WTC11 (cell line): Measurements from ENCODE around the gene CXorf65. TPM values are rescaled to one million over a fixed set of nuclear protein-coding genes. Genes with fewer than 3 reads are reported as not detected.

Experiments
- ATAC-seq: fragments of 200-7000 bp; cut with Tn5 transposase; 2 replicates; pipeline ENCODE4 v1.10.0; 2021; ENCODE audit warnings: mild to moderate bottlenecking, moderate library complexity
- CTCF ChIA-PET: fragments of 300-600 bp; sonication (Branson Sonifier 250); formaldehyde crosslinking; loops from one replicate; lab custom pipeline; 2021; ENCODE audit warnings: antibody characterized with exemption; lab: Charles Lee
- POLR2A ChIA-PET: fragments of 350-600 bp; sonication (Branson Sonifier 250); formaldehyde crosslinking; loops from one replicate; lab custom pipeline; 2021; ENCODE audit warnings: antibody characterized with exemption; lab: Charles Lee
- DNase-seq: peaks from one replicate; pipeline ENCODE4 v3.0.0; 2021; ENCODE audit warnings: low spot score
- H3K27ac Mint-ChIP-seq: 2 replicates; pipeline ENCODE4 v1.8.0; 2021; ENCODE audit warnings: mixed read lengths
- H3K27me3 Mint-ChIP-seq: 2 replicates; pipeline ENCODE4 v1.8.0; 2021; ENCODE audit warnings: low read depth, mild to moderate bottlenecking, moderate library complexity, mixed read lengths
- H3K36me3 Mint-ChIP-seq: 2 replicates; pipeline ENCODE4 v1.8.0; 2021; ENCODE audit warnings: mixed read lengths
- H3K4me1 Mint-ChIP-seq: 2 replicates; pipeline ENCODE4 v1.8.0; 2022; ENCODE audit warnings: mixed read lengths
- H3K4me3 Mint-ChIP-seq: 2 replicates; pipeline ENCODE4 v1.8.0; 2021; ENCODE audit warnings: mild to moderate bottlenecking, moderate library complexity, mixed read lengths
- H3K9me3 Mint-ChIP-seq: 2 replicates; pipeline ENCODE4 v1.8.0; 2021; ENCODE audit warnings: mixed read lengths
- CTCF ChIP-seq: fragments of 200-600 bp; IDR thresholded peaks from 2 replicates; pipeline ENCODE4 v1.8.0; 2022; ENCODE audit warnings: antibody characterized with exemption
- GRHL2 ChIP-seq: fragments of 250-450 bp; sonication (Bioruptor Pico); IDR thresholded peaks from 2 replicates; pipeline ENCODE4 v1.8.0; 2022; ENCODE audit warnings: mild to moderate bottlenecking, moderate library complexity; ENCODE audit not compliant: insufficient replicate concordance, severe bottlenecking
- IRF1 ChIP-seq: sonication (generic); formaldehyde crosslinking; IDR thresholded peaks from 2 replicates; pipeline ENCODE4 v1.8.0; 2023; ENCODE audit warnings: missing genetic modification reagents
- JUN ChIP-seq: sonication (generic); formaldehyde crosslinking; IDR thresholded peaks from 2 replicates; pipeline ENCODE4 v1.8.0; 2023; ENCODE audit warnings: mild to moderate bottlenecking, missing genetic modification reagents
- KAT7 ChIP-seq: sonication (generic); formaldehyde crosslinking; IDR thresholded peaks from 2 replicates; pipeline ENCODE4 v1.8.1; 2023; ENCODE audit warnings: missing genetic modification reagents, mild to moderate bottlenecking, borderline replicate concordance
- NR2C2 ChIP-seq: sonication (generic); formaldehyde crosslinking; IDR thresholded peaks from 2 replicates; pipeline ENCODE4 v1.8.0; 2022; ENCODE audit warnings: mild to moderate bottlenecking, missing genetic modification reagents
- PRRX2 ChIP-seq: fragments of 250-450 bp; sonication (Bioruptor Pico); IDR thresholded peaks from 2 replicates; pipeline ENCODE4 v1.8.0; 2021; ENCODE audit warnings: mild to moderate bottlenecking
- SMAD4 ChIP-seq: sonication (generic); formaldehyde crosslinking; IDR thresholded peaks from 2 replicates; pipeline ENCODE4 v1.8.0; 2022; ENCODE audit warnings: mild to moderate bottlenecking, missing genetic modification reagents
- TEAD4 ChIP-seq: sonication (generic); formaldehyde crosslinking; IDR thresholded peaks from 2 replicates; pipeline ENCODE4 v1.8.0; 2022; ENCODE audit warnings: mild to moderate bottlenecking, missing genetic modification reagents
- ZBTB21 ChIP-seq: sonication (generic); formaldehyde crosslinking; IDR thresholded peaks from 2 replicates; pipeline ENCODE4 v1.8.1; 2023; ENCODE audit warnings: mild to moderate bottlenecking, missing genetic modification reagents, borderline replicate concordance
- ZNF219 ChIP-seq: sonication (generic); formaldehyde crosslinking; IDR thresholded peaks from 2 replicates; pipeline ENCODE4 v1.8.0; 2023; ENCODE audit warnings: missing genetic modification reagents, mild to moderate bottlenecking, borderline replicate concordance
- ZNF317 ChIP-seq: sonication (generic); formaldehyde crosslinking; IDR thresholded peaks from 2 replicates; pipeline ENCODE4 v1.8.1; 2023; ENCODE audit warnings: low read depth, mild to moderate bottlenecking, moderate library complexity, missing genetic modification reagents, borderline replicate concordance
- ZNF671 ChIP-seq: fragments of 250-450 bp; sonication (Bioruptor Pico); IDR thresholded peaks from 2 replicates; pipeline ENCODE4 v1.8.0; 2021; ENCODE audit warnings: mild to moderate bottlenecking
- total RNA-seq: library from RNA; stranded (reverse); gene quantifications from 3 replicates; pipeline ENCODE4 v1.2.3, GENCODE V29; 2021
- TF ChIP-seq, protein P1 (sequence below): sonication (generic); formaldehyde crosslinking; IDR thresholded peaks from 2 replicates; pipeline ENCODE4 v1.8.0; 2022; ENCODE audit warnings: missing genetic modification reagents
- TF ChIP-seq, protein P2 (sequence below): fragments of 250-450 bp; sonication (Bioruptor Pico); IDR thresholded peaks from 2 replicates; pipeline ENCODE4 v2.1.2; 2022; ENCODE audit warnings: mild to moderate bottlenecking, moderate library complexity
- TF ChIP-seq, protein P3 (sequence below): sonication (generic); formaldehyde crosslinking; IDR thresholded peaks from 2 replicates; pipeline ENCODE4 v1.8.1; 2022; ENCODE audit warnings: mild to moderate bottlenecking, moderate library complexity, missing genetic modification reagents

Gene CXorf65
- total RNA-seq, 1 experiment from 2014 or later = not detected

DNA sequence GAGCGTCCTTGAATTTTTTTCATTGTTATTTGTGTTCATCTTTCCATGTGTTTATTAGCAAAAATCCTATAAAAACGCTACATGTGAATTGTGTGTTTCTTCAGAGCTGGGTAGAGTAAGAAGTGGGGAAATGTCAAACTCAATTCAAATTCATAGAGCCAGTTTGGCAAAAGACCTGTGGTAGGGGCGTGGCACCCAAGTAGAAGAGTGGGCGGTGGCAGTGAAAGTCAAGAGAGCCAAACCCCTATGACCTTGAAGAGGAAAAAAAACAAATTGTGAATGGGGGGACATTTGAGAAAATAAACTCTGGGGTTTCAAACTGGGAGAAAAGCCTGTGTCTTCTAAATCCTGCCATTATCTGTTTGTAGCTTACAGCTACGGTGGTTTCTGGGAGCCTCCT lies 15.3 kb downstream of the CXorf65 start:
- H3K27ac Mint-ChIP-seq = no peak overlapping the region
- CTCF ChIA-PET = no interaction called here
- TF ChIP-seq CTCF = no peak
- no peak for TF ChIP-seq IRF1 (CRISPR knock-in tag)
- TF ChIP-seq SMAD4 (CRISPR knock-in tag) = no peak
- TF ChIP-seq JUN (CRISPR knock-in tag) = no peak
- no peak for TF ChIP-seq ZBTB21 (CRISPR knock-in tag)
- TF ChIP-seq ZNF671 = no peak
- TF ChIP-seq ZNF317 = no peak
- TF ChIP-seq ZNF219 (CRISPR knock-in tag) = no peak
- TF ChIP-seq, protein P1, sequence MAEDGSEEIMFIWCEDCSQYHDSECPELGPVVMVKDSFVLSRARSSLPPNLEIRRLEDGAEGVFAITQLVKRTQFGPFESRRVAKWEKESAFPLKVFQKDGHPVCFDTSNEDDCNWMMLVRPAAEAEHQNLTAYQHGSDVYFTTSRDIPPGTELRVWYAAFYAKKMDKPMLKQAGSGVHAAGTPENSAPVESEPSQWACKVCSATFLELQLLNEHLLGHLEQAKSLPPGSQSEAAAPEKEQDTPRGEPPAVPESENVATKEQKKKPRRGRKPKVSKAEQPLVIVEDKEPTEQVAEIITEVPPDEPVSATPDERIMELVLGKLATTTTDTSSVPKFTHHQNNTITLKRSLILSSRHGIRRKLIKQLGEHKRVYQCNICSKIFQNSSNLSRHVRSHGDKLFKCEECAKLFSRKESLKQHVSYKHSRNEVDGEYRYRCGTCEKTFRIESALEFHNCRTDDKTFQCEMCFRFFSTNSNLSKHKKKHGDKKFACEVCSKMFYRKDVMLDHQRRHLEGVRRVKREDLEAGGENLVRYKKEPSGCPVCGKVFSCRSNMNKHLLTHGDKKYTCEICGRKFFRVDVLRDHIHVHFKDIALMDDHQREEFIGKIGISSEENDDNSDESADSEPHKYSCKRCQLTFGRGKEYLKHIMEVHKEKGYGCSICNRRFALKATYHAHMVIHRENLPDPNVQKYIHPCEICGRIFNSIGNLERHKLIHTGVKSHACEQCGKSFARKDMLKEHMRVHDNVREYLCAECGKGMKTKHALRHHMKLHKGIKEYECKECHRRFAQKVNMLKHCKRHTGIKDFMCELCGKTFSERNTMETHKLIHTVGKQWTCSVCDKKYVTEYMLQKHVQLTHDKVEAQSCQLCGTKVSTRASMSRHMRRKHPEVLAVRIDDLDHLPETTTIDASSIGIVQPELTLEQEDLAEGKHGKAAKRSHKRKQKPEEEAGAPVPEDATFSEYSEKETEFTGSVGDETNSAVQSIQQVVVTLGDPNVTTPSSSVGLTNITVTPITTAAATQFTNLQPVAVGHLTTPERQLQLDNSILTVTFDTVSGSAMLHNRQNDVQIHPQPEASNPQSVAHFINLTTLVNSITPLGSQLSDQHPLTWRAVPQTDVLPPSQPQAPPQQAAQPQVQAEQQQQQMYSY = no peak
- TF ChIP-seq TEAD4 = no peak
- TF ChIP-seq NR2C2 (CRISPR knock-in tag) = no peak
- TF ChIP-seq PRRX2 (CRISPR knock-in tag) = no peak
- TF ChIP-seq GRHL2 (CRISPR knock-in tag) = no peak
- TF ChIP-seq, protein P2, sequence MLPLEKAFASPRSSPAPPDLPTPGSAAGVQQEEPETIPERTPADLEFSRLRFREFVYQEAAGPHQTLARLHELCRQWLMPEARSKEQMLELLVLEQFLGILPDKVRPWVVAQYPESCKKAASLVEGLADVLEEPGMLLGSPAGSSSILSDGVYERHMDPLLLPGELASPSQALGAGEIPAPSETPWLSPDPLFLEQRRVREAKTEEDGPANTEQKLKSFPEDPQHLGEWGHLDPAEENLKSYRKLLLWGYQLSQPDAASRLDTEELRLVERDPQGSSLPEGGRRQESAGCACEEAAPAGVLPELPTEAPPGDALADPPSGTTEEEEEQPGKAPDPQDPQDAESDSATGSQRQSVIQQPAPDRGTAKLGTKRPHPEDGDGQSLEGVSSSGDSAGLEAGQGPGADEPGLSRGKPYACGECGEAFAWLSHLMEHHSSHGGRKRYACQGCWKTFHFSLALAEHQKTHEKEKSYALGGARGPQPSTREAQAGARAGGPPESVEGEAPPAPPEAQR (CRISPR knock-in tag) = no peak
- no peaks in the 10 kb centered on the region for H3K9me3 Mint-ChIP-seq
- no peaks in the 10 kb centered on the region for H3K27me3 Mint-ChIP-seq
- peaks cover 14% of the 10 kb centered on the region for H3K4me1 Mint-ChIP-seq
- DNase-seq (no peak), ATAC-seq (no peak)
- H3K36me3 Mint-ChIP-seq = no peaks in the 10 kb centered on the region
- H3K4me3 Mint-ChIP-seq = no peak overlapping the region
- POLR2A ChIA-PET = no interaction called here

- TF ChIP-seq KAT7 (CRISPR knock-in tag) (no peak), ZNF671 (no peak)
- TF ChIP-seq, protein P3, sequence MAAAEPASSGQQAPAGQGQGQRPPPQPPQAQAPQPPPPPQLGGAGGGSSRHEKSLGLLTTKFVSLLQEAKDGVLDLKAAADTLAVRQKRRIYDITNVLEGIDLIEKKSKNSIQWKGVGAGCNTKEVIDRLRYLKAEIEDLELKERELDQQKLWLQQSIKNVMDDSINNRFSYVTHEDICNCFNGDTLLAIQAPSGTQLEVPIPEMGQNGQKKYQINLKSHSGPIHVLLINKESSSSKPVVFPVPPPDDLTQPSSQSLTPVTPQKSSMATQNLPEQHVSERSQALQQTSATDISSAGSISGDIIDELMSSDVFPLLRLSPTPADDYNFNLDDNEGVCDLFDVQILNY (CRISPR knock-in tag) = no peak
- CTCF ChIA-PET = interaction anchor here (0.6 kb wide), 1 partner anchor 88 kb away, joined by 6 read pairs; no protein-coding TSS in a partner anchor
- POLR2A ChIA-PET = no interaction called here
- no peak for ATAC-seq
- H3K4me3 Mint-ChIP-seq = no peak overlapping the region
- H3K9me3 Mint-ChIP-seq = no peaks in the 10 kb centered on the region
- no peaks in the 10 kb centered on the region for H3K27me3 Mint-ChIP-seq
- no peaks in the 10 kb centered on the region for H3K36me3 Mint-ChIP-seq
- no peak overlapping the region for H3K27ac Mint-ChIP-seq
- no peak for DNase-seq
- H3K4me1 Mint-ChIP-seq = peaks cover 3% of the 10 kb centered on the region; the same call in 1 of the 2 replicates
These were observed 20.6 kb downstream of the CXorf65 start for GRCh38 chrX:71085900-71086299.
